Mesothelial cell of epicardium (in vitro differentiated cells): ENCODE measurements around the gene ANKRD50. TPM values are rescaled to one million over a fixed set of nuclear protein-coding genes. Genes with fewer than 3 reads are reported as not detected.

Experiments used
- DNase-seq, 2 experiments: peaks; one replicate each; pipeline ENCODE4 v3.0.0; 2021; ENCODE audit warnings: low spot score in 2 of 2; ENCODE audit not compliant: unreplicated experiment in 2 of 2
- H3K27ac Mint-ChIP-seq: 2 replicates; pipeline ENCODE4 v1.8.0; 2021; ENCODE audit warnings: mixed read lengths
- H3K27me3 Mint-ChIP-seq: 2 replicates; pipeline ENCODE4 v1.8.0; 2021; ENCODE audit warnings: low read depth, mixed read lengths
- H3K36me3 Mint-ChIP-seq: 2 replicates; pipeline ENCODE4 v1.8.0; 2021; ENCODE audit warnings: mixed read lengths
- H3K4me1 Mint-ChIP-seq: 2 replicates; pipeline ENCODE4 v1.8.0; 2021; ENCODE audit warnings: mixed read lengths
- H3K4me3 Mint-ChIP-seq: 2 replicates; pipeline ENCODE4 v1.8.0; 2021; ENCODE audit warnings: mild to moderate bottlenecking, moderate library complexity, mixed read lengths
- H3K9me3 Mint-ChIP-seq: 2 replicates; pipeline ENCODE4 v1.8.0; 2021; ENCODE audit warnings: mixed read lengths
- CTCF ChIP-seq: fragments of 200-600 bp; sonication (generic); IDR thresholded peaks from one replicate; pipeline ENCODE4 v1.5.0; 2021; ENCODE audit warnings: antibody characterized with exemption; ENCODE audit not compliant: unreplicated experiment
- total RNA-seq: library from RNA; stranded (reverse); gene quantifications from 3 replicates; pipeline ENCODE4 v1.2.1, GENCODE V29; 2021

ANKRD50 gene
- total RNA-seq, 1 donor from 2014 or later: 73.1 TPM

GRCh38 chr4:124637321-124637720 lies 75.2 kb downstream of the ANKRD50 start:
- no peak overlapping the region for H3K27ac Mint-ChIP-seq
- DNase-seq: no peak
- H3K36me3 Mint-ChIP-seq: peaks cover 19% of the 10 kb centered on the region
- H3K27me3 Mint-ChIP-seq: no peaks in the 10 kb centered on the region
- no peak overlapping the region for H3K4me3 Mint-ChIP-seq
- H3K4me1 Mint-ChIP-seq: peaks cover 24% of the 10 kb centered on the region
- TF ChIP-seq CTCF: no peak
- H3K9me3 Mint-ChIP-seq: peaks cover 13% of the 10 kb centered on the region

GRCh38 chr4:124636788-124637187 lies 75.7 kb downstream of the ANKRD50 start:
- H3K36me3 Mint-ChIP-seq: peaks cover 19% of the 10 kb centered on the region
- no peak overlapping the region for H3K4me3 Mint-ChIP-seq
- no peak for TF ChIP-seq CTCF
- no peaks in the 10 kb centered on the region for H3K27me3 Mint-ChIP-seq
- H3K27ac Mint-ChIP-seq: no peak overlapping the region
- H3K4me1 Mint-ChIP-seq: peaks cover 26% of the 10 kb centered on the region
- peaks cover 13% of the 10 kb centered on the region for H3K9me3 Mint-ChIP-seq
- no peak for DNase-seq

GRCh38 chr4:124635331-124635730 lies 77.2 kb downstream of the ANKRD50 start:
- peaks cover 19% of the 10 kb centered on the region for H3K36me3 Mint-ChIP-seq
- no peak overlapping the region for H3K27ac Mint-ChIP-seq
- DNase-seq: no peak
- H3K4me1 Mint-ChIP-seq: peaks cover 27% of the 10 kb centered on the region
- no peak for TF ChIP-seq CTCF
- H3K27me3 Mint-ChIP-seq: no peaks in the 10 kb centered on the region
- peaks cover 17% of the 10 kb centered on the region for H3K9me3 Mint-ChIP-seq
- no peak overlapping the region for H3K4me3 Mint-ChIP-seq

- Mint-ChIP-seq H3K36me3 (peaks cover 17% of the 10 kb centered on the region), H3K27ac (no peak overlapping the region), H3K4me3 (no peak overlapping the region), H3K27me3 (no peaks in the 10 kb centered on the region), H3K4me1 (peaks cover 20% of the 10 kb centered on the region), H3K9me3 (peaks cover 17% of the 10 kb centered on the region)
- TF ChIP-seq CTCF: no peak
- DNase-seq: no peak
Measured at GRCh38 chr4:124633285-124633941, 79.1 kb downstream of the ANKRD50 start.

- H3K27me3 Mint-ChIP-seq: no peaks in the 10 kb centered on the region
- no peak overlapping the region for H3K27ac Mint-ChIP-seq
- no peak for DNase-seq
- peaks cover 13% of the 10 kb centered on the region for H3K9me3 Mint-ChIP-seq
- no peak for TF ChIP-seq CTCF
- peaks cover 20% of the 10 kb centered on the region for H3K4me1 Mint-ChIP-seq
- no peak overlapping the region for H3K4me3 Mint-ChIP-seq
- H3K36me3 Mint-ChIP-seq: peaks cover 15% of the 10 kb centered on the region
Measured at GRCh38 chr4:124632439-124632838, 80.1 kb downstream of the ANKRD50 start.

GRCh38 chr4:124631760-124632159 lies 80.8 kb downstream of the ANKRD50 start:
- no peak for TF ChIP-seq CTCF
- Mint-ChIP-seq H3K4me1 (peaks cover 20% of the 10 kb centered on the region), H3K36me3 (peaks cover 15% of the 10 kb centered on the region), H3K27me3 (no peaks in the 10 kb centered on the region), H3K4me3 (no peak overlapping the region), H3K27ac (no peak overlapping the region), H3K9me3 (peaks cover 10% of the 10 kb centered on the region)
- no peak for DNase-seq
